Raji (cell line): ENCODE measurements around the gene LTV1.

Experiments used
- POLR2A ChIP-seq: IDR thresholded peaks from 2 replicates; pipeline ENCODE4 v1.6.1; 2011; ENCODE audit warnings: low read depth, low read length, control low read depth; ENCODE audit not compliant: insufficient read depth

The LTV1 gene

DNA sequence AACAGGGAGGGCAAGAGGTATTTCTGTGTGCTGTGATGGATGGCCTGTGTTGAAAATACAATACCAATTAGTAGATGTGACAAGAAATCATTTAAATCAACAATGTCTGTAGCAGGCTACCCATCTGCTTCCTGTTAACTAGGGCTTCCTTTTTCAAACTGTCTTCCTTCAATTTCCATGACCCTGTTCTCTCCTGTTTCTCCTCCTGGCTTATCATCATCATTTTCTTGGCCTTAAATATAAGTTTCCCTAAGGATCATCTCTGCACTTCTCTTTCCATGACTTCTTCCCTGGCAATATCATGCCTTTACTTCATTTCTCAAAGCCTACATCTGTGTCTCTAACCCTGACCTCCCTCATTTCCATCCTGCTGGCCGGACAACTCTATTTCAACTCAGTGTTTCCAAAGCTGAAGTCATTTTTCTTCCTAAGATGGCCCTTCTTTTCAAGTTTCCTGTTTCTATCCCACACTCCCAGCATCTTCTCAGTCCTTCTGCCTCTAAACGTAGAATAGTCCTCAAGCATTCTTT is 39.3 kb downstream of the LTV1 start:
- no peak for TF ChIP-seq POLR2A

DNA sequence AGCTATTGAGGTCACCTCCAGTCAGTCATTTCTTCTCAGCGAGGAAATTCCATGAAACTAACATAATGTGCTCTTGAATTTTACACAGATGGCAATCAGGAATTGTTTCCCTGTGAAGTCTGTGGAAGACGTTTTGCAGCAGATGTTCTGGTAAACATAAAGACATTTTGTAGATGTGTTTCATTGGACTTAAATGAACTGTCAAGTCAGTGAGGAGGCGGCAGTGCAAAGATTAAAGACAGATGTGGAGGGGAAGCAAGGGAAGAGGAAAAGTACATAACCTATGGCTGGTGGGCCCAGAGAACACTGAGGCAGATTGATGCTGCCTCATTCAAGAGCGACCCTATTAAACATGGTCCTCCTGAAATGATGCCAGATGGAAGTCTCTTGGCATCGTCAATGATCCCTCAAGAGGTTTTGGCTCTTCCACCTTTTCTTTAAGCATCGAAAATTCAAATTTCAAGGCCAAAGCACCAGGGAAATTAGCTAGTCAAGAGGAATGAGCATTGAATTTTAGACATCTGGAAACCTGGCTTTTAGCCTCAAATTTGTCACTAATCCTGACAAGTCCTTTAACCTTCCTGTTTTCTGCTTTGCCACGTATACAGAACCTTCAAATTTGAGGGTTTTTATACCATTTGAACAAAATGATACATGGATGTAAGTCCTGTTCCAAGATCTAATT is 41.2 kb downstream of the LTV1 start:
- no peak for TF ChIP-seq POLR2A

DNA sequence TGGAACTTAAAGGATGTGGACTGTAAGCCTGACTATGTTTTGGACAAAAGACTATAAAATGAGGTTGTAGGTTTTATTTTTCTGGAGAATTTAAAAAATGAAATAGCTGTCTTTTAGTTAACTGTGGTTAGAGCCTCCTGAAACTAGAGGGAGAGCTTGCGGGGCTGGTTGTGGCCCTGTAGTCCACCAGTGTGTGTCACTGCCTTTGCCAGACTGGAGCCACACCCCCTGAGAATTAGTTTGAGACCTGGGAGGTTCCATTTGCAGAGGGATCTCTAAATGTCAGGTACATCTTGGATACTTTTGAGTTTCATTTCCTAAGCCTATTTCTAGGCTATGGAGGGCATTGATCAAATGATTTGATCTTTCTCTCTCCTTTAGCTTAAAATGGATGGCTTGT is 42.0 kb downstream of the LTV1 start:
- TF ChIP-seq POLR2A, result no peak

DNA sequence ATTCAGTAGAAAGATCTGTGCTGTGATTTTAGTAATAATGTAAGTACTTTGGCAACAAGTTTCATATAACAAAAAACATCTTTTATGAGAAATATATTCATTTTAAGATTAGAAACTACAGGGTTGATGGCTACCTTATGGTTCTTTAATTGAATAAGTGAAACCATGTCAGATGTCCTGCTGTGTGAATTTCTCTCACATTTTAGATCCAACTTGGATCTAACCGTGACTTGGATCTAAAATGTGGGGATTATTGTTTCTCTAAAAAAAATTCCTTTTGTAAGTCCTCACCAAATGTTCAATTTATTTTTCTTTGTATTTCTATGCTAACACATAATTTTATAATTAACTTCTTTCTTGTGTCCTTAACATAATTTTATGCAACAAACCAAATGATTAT is 51.5 kb downstream of the LTV1 start:
- no peak for TF ChIP-seq POLR2A

DNA sequence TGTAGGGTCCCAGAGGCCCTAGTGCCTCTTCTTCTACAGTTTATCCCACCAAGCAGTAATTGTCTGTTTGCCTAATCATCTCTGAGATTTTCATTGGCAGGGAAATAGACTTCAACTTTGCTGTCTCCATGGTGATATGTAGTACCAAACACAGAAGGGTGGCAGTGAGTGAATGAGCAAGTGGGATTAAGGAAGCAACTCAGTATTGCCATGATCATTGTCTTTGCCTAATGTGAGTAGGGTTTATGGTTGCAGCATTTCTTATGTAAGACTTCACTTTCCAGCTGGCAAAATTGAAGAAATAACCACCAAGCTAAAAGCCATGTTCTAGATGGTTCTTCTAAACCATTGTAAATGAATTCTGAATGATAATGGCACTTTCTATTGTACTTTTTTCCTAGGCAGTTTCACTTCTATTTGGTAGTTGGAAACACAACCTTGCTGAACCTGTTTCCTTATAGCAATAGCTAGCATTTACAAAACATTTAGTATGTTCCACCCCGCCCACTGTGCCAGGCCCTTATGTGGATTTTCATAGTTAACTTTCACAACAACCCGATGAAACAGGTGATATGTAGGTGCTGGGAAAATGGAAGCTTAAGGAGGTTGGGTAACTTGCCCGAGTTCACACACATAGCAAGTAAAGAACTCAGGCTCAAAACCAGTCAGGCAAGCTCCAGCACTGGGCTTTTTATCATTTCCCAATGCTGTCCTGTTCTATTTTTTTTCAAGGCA is 53.2 kb downstream of the LTV1 start:
- no peak for TF ChIP-seq POLR2A

DNA sequence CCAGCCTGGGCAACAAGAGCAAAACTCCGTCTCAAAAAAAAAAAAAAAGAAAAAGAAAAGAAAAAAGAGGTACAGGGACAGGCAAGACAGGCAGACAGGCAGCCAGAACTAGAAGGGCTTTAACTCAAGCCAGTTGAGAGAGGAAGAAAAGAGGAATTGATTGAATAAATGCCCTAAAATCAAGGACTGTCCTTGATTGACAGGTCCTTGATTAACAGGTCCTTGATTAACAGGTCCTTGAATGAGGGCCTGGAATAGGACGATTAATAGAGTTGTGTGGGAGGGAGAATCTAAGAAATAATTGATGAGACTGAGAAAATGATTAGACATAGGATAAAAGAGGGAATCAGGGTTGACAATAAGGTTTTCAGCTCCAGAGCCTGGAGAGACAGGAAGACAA is 57.2 kb downstream of the LTV1 start:
- no peak for TF ChIP-seq POLR2A

DNA sequence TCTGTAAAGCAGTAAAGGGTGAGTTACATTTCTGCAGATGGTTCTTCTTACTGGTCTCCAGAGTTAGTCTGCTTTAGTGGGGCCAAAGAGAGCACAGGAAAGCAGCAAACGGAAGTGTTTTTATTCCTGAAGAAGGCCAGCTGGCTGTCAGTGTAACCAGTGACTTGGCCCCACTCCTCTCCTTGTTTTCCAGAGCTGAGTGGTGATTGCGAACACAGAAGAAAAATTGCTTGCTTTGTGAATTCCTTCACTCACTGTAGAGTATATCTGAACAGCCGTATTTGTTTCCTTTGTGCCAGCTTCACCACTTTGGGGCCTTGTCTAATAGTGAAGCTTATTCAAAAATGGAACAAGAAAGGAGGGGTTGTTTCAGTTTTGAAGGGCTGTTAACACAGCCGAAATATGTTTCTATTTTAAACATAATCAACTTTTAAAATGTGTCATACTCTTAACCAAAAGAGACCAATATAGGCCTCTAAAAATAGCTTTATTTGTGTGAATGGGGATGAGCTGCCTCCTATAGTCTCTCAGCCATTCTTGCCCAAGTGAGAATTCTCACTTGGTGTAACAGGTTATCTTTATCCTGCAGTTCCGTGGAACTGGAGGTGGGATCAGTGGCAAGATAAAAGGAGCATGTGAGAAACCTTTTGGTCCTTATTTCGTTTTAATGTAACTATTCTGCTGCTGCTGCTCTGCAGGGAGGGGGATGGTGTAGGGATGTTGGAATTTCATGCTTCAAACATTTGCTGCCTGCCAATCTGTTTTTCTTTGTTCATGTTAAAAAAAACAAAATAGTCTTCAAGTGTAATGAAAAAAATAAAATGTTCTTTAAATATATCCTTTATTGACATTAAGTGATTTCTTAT is 59.0 kb downstream of the LTV1 start:
- TF ChIP-seq POLR2A, result no peak

DNA sequence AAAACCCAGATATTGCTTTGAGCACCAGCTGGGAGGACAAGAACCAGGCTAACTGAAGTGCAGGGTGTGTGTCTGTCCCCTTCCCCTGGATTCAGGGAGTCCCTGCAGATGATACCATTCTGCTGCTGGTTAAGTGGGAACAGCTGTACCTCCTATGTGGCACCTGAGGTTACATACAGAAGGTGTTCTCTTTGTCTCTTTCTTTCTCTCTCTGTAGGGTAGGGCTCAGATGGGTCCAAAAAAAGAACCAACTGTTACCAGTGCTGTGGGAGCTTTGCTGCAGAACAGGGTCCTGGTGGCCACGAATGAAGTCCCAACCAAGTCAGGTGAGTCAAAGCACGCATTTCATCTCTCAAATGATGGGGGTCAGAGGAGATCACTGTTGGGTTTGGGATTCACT is 59.7 kb downstream of the LTV1 start:
- TF ChIP-seq POLR2A, result no peak

DNA sequence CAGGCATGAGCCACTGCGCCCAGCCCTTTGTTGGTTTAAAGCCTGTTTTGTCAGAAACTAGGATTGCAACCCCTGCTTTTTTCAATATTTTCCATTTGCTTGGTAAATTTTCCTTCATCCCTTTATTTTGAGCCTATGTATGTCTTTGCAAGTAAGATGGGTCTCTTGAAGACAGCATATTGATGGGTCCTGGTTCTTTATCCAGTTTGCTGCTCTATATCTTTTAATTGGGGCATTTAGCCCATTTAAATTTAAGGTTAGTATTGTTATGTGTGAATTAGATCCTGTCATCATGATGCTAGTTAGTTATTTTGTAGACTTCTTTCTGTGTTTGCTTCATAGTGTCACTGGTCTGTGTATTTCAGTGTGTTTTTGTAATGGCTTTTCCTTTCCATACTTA is 67.9 kb downstream of the LTV1 start:
- no peak for TF ChIP-seq POLR2A

DNA sequence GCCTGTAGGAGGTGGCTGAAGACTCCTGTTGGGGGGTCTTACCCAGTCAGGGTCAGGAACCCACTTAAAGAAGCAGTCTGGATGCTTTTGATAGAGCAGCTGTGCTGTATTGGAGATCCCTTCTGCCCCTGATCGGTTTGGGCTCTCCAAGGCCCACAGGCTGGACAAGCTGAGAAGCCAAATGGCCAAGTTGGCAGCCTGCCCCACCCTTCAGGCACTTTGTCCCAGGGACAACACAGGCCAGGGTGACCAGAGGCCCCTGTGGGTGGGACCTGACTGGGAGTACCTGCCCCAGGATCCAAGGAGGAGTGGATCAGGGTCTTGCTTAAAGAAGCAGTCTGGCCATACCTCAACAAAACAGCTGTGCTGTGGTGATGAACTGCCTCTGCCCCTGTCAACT is 69.5 kb downstream of the LTV1 start:
- TF ChIP-seq POLR2A, result no peak
